ENCODE results near the gene PDCD2. TPM values are rescaled to one million over a fixed set of nuclear protein-coding genes. Genes with fewer than 3 reads are reported as not detected.
A peak's percentile ranks its signal among the peaks of the same experiment; 100 is the strongest.

PDCD2 gene
- total and polyA plus RNA-seq, 9 of the 15 experiments (the other 6 are each of a cell fraction or from before 2014, with no cell fraction given): 67.3 to 430 (median 318) TPM

GRCh38 chr6:170554013-170554795, 30.2 kb downstream of the PDCD2 start, which contains the start of gene TBP (continued):
- TF ChIP-seq ZBTB12 (CRISPR knock-in tag; IDR thresholded peaks at IDR 0.05): peak; percentile 99
- peak; percentile 94 for TF ChIP-seq TFAP4 (CRISPR knock-in tag; IDR thresholded peaks at IDR 0.05; ENCODE audit: borderline replicate concordance)
- no peak for TF ChIP-seq SMARCA5 (IDR thresholded peaks at IDR 0.05)
- no peak for TF ChIP-seq GTF2E2 (tag; IDR thresholded peaks at IDR 0.05)
- TF ChIP-seq HEY1 (CRISPR knock-in tag; IDR thresholded peaks at IDR 0.05; ENCODE audit: borderline replicate concordance): no peak
- no peak for TF ChIP-seq THRB (CRISPR knock-in tag; conservative IDR thresholded peaks at IDR 0.05)
- TF ChIP-seq ZNF133 (CRISPR knock-in tag; IDR thresholded peaks at IDR 0.05): no peak
- no peak for TF ChIP-seq FUS (optimal IDR thresholded peaks at IDR 0.05; ENCODE audit: low read depth, low read length)
- peak; percentile 88 to 94 for TF ChIP-seq MNT (conservative IDR thresholded peaks at IDR 0.05)
- TF ChIP-seq STAT6 (CRISPR knock-in tag; IDR thresholded peaks at IDR 0.05): no peak
- no peak for TF ChIP-seq ZNF551 (CRISPR knock-in tag; IDR thresholded peaks at IDR 0.05)
- TF ChIP-seq BCLAF1 (IDR thresholded peaks at IDR 0.05; ENCODE audit: borderline replicate concordance in 1 of 2, control insufficient read depth in 1 of 2, low read depth in 2 of 2, low read length in 1 of 2): peak in 1 of 2 experiments; percentile 82; a peak in 1 of 4 replicates
- TF ChIP-seq CBX8 (IDR thresholded peaks at IDR 0.05; ENCODE audit: borderline replicate concordance, extremely low read depth, low read depth, low read length, poor library complexity, severe bottlenecking): no peak
- no peak; the same call in 1 of the 2 replicates for TF ChIP-seq ZNF24 (IDR thresholded peaks at IDR 0.05)
- peak; percentile 91 for TF ChIP-seq CXXC5 (CRISPR knock-in tag; IDR thresholded peaks at IDR 0.05)

All from K562 (cell line).